Epithelial cell of proximal tubule (primary cell): ENCODE results near the gene ATP9A. TPM values are rescaled to one million over a fixed set of nuclear protein-coding genes. Genes with fewer than 3 reads are reported as not detected.

ENCODE experiments used
- DNase-seq: peaks from one replicate; pipeline ENCODE4 v3.0.0-alpha.2; 2011; ENCODE audit warnings: low read depth
- H3K4me3 ChIP-seq: 2 replicates; pipeline ENCODE4 v1.5.1; 2011; ENCODE audit warnings: low read depth, mild to moderate bottlenecking, low read length
- total RNA-seq: library from RNA; depleted of rRNA; stranded (reverse); fragments of >200 nt; gene quantifications from 2 replicates; pipeline ENCODE4 v1.2.3, GENCODE V29; 2015
- TF ChIP-seq, protein P1 (sequence below): conservative IDR thresholded peaks from 2 replicates; pipeline ENCODE4 v1.5.1; 2012; ENCODE audit warnings: low read depth, mild to moderate bottlenecking, low read length

The ATP9A gene
- total RNA-seq, 1 donor from 2014 or later: 22.5 TPM

DNA sequence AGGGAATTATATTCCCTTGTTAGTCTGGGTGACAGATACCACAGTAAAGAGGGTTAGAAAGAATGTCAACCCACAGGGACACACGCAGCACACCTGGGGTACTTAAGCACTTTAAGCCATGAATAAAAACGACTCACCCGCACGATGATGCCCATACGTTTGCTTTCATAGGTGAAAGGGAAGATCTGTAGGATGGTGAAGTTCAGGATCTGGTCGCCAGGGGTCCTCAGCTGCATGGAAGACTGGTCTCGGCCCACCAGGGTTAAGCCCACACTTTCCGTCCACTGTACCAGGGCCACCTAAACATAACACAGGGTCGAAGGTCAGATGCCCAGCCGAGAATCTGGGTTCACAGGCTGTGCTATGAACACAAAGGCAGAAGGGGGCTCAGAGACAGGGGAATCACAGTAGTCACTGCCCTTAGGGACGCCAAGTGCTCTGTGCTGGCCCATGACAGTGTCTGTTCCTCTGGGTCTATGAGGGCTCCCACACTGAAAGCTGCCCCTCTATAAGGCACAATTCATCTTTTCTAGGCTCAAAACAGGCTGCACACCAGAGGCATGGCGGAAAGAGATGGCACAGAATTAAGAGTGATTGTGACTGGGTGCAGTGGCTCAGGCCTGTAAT lies 128.9 kb downstream of the ATP9A start:
- no peak overlapping the region for H3K4me3 ChIP-seq
- TF ChIP-seq, protein P1, sequence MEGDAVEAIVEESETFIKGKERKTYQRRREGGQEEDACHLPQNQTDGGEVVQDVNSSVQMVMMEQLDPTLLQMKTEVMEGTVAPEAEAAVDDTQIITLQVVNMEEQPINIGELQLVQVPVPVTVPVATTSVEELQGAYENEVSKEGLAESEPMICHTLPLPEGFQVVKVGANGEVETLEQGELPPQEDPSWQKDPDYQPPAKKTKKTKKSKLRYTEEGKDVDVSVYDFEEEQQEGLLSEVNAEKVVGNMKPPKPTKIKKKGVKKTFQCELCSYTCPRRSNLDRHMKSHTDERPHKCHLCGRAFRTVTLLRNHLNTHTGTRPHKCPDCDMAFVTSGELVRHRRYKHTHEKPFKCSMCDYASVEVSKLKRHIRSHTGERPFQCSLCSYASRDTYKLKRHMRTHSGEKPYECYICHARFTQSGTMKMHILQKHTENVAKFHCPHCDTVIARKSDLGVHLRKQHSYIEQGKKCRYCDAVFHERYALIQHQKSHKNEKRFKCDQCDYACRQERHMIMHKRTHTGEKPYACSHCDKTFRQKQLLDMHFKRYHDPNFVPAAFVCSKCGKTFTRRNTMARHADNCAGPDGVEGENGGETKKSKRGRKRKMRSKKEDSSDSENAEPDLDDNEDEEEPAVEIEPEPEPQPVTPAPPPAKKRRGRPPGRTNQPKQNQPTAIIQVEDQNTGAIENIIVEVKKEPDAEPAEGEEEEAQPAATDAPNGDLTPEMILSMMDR: peak; percentile 87
- DNase-seq: no peak

DNA sequence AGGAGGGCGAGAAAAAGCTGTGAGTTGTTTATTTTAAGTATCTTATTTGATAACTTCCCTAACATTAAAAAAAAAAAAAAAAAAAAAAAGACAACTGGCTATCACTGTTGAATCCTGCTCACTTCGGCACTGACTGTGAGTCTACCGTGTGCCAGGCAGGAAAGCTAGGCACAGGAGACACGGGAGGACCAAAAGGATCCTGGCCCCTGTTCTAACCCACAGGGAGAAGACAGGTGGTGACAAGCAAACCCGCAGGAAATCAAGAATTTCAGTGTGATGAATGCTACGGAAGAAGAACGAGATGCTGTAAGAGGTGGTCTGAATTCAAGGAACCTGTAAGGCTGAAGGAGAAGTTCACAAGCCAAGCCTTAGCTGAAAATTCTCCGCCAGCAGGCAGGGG lies 130.9 kb downstream of the ATP9A start:
- DNase-seq: no peak
- H3K4me3 ChIP-seq: no peak overlapping the region
- TF ChIP-seq, protein P1: no peak

DNA sequence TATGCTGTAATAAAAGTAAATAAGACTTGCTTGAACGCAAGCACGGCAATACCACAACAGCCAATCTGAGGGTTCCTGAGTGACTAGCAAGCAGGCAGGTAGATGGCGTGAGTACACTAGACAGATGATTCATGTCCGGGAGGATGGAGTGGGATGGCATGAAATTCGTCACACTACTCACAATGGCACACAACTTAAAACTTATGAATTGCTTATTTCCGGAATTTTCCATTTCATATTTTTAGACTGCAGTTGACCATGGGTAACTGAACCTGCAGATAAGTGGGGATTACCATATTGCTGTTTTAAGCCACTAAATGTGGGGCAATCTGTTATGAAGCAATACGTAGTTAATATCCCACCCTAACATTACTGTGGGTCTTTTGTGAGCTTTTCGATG lies 132.1 kb downstream of the ATP9A start:
- TF ChIP-seq, protein P1: no peak
- no peak overlapping the region for H3K4me3 ChIP-seq
- no peak for DNase-seq

DNA sequence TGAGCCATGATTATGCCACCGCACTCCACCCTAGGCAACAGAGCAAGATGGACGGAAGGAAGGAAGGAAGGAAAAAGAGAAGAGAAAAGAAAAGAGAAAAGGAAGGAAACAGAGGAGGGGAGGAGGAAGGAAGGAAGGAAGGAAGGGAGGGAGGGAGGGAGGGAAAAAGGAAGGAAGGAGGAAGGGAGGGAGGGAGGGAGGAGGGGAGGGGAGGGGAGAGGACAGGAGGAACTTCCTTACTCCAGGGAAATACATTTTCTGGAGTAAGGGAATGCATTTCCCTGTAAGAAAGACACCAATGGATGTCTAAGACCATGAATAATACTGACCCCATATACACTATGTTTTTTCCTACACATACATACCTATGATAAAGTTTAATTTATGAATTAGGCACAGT lies 132.5 kb downstream of the ATP9A start:
- DNase-seq: no peak
- H3K4me3 ChIP-seq: no peak overlapping the region
- TF ChIP-seq, protein P1: no peak

GRCh38 chr20:51634877-51635276 lies 133.3 kb downstream of the ATP9A start:
- TF ChIP-seq, protein P1: no peak
- DNase-seq: no peak
- no peak overlapping the region for H3K4me3 ChIP-seq

GRCh38 chr20:51634257-51634656 lies 133.9 kb downstream of the ATP9A start:
- no peak overlapping the region for H3K4me3 ChIP-seq
- no peak for DNase-seq
- TF ChIP-seq, protein P1: no peak

- no peak for DNase-seq
- no peak overlapping the region for H3K4me3 ChIP-seq
- TF ChIP-seq, protein P1: no peak
Observed at GRCh38 chr20:51633430-51633829, 134.8 kb downstream of the ATP9A start.
